Measurements from ENCODE around the gene SRPK3.

The SRPK3 gene

DNA sequence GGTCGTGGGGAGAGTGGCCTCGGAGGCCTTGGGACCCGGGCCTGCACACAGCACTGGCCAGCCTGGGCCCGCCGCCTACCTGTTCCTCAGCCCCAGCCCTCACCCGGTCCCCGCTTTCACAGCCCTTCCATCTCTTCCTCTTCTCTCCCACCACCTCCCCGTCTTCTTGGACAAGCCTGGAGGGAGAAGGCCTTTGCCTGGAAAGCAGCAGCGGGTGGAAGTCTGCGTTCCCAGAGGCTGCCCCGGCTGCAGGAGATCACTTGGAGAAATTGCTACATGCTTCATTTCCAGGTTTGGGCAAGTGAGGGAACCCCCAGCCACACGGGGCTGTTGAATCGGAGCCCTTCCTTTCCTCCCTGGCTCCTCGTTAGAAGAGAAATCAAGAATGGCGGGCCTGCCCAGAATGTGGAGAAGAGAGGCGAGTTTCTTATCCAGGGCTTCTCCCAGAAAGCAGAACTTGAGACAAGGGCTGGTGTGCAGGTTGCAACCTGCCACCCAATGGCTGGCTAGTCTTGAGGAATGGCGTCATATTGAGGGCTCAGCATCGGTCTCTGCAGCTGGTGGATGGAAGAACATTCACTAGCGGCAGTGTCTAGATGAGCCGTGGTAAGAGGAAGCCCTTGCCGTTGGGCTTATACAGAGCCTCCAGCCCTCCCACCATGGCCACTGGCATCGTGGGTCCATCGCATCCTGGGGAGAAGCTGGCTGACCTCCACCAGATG, 50.7 kb downstream of the SRPK3 start:
- no peak for DNase-seq (ENCODE audit: low spot score)

DNA sequence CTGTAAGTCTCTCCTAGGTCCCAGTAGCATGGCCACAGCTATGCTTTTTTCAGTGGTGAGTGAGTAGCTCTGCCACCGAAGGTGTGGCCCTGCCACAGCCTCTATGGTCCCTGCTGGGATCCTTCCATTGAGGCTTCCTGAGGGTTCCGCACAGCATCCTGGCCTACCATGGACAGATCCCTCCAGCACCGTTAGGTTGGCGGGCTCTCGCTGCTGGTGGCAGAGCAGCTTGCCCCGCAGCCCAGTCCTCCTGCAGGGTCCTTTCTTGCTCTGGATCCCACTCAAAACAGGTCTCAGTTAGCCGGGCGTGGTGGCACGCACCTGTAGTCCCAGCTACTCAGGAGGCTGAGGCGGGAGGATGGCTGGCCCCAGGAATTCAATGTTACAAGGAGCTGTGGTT, 51.9 kb downstream of the SRPK3 start:
- DNase-seq (ENCODE audit: low spot score): no peak

All from HuH-7 (cell line).